GM12891 (cell line): ENCODE measurements around the gene UBB.
"Not testable (repeated sequence)": the region's sequence is repeated elsewhere in the genome, so short reads cannot be mapped to it uniquely, and the experiment has no call there.

ENCODE experiments used
- POLR2A ChIP-seq: IDR thresholded peaks from 2 replicates; pipeline ENCODE4 v1.6.1; 2011; ENCODE audit warnings: low read depth, low read length, control low read depth
- POLR2AphosphoS5 ChIP-seq: IDR thresholded peaks from 2 replicates; pipeline ENCODE4 v1.6.1; 2011; ENCODE audit warnings: low read depth, low read length, control low read depth
- TAF1 ChIP-seq: IDR thresholded peaks from 2 replicates; pipeline ENCODE4 v1.6.1; 2011; ENCODE audit warnings: low read depth, low read length, control low read depth

GRCh38 chr17:16392491-16392890 is 11.6 kb downstream of the UBB start:
- TF ChIP-seq TAF1, POLR2AphosphoS5, POLR2A: not testable (repeated sequence)
